T-helper 1 cell (primary cell): ENCODE results near the gene TRDMT1.

Experiments used
- DNase-seq, 5 donors: peaks; one replicate each; pipeline ENCODE4 v3.0.0-alpha.2; 2012 to 2020

The TRDMT1 gene

DNA sequence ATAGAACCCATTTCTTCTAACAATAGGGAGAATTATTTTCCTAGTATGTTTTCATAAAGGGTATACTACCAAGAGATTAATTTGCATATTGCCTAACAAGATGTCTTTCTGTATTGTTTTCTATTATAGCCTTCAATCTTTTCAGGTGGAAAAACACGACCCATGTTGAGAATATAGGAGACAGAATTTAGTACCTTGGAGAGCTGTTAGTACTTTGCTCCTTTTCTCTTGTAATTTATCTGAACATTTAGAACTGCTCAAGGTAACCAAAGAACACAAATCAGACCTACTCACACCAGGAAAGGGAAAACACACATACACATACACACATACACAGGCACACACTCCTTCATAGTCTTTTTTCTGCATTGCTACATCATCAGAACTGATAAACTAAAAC, 7.8 kb upstream of the TRDMT1 start:
- DNase-seq, result no peak

DNA sequence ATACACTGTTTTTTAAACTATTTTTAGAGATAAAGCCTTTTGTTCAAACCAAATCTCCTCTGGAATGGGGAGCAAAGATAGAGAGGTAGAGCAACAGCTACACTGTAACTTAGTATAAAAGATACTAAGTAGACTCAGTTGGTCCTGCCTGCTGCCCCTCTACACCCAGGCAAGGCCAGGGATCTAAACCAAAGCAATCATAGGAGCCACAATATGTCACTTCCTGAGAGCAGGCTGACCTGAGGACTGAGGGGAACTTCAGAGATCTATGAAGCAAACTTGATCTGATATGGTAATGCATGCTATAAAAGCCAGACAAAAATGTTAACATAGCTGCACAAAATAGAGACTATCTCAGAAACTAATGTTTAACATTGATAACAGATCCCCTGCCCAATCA, 7.0 kb upstream of the TRDMT1 start:
- no peak for DNase-seq

DNA sequence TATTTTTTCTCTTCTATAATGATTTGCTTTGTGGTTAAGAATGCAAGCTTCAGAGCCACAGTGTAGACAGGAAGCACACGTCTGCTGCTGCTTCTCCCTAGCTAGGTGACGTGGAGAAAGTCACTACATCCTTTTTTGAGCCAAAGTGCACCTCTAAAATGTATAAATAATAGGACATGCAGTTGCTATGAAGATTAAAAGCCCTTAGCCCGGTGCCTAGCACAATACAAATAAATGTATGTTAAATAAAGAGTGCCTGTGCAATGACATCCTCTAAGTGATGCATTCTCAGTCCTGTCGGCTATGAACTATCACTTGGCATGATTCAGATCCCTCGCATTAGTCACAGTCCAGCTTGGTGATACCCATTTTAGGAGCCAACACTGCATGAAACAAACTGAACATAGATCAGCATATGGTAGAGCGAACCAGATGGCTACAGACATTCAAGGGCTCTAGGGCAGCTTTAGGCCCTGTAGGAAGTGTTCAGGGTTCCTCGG, 4.8 kb upstream of the TRDMT1 start:
- peak in 4 of 5 donors; percentile 19 to 70 (median 42) for DNase-seq

DNA sequence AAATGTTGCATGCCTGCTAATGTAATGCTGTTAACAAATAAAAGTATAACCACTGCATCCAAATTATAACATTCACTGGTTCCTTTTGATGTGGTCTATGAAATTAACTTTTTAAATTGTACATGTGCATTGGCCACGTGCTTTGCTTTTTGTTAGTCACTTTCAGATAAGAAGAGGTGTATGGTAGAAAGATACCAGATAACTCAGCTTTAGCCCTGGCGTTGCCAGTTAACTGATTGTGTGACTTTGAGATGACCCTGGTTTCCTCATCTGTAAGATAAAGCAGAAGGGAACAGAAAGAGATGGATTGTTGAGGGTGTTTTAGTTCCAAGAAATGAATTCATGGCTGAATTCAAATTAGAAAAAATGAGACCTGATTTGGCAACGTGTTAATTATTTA, 1.9 kb upstream of the TRDMT1 start:
- DNase-seq, result no peak

DNA sequence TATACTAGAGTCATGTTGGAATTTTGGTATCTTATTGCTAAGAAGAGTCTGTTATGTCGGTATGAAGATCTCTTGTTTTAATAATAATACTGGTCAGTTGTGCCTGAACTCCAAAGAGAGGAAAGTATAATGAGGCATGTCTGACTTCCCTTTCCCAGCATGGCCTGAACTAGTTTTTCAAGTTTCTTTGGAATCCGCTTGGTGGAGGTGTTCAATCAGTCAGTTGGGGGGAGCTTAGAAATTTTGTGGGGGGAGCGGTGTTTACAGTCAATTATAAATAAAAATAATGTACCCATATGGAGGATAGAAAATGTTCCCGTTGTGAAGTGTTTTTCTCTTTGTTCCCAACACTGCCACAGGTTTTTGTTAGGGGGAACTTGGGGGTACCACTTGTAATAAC, 1.5 kb upstream of the TRDMT1 start:
- no peak for DNase-seq

DNA sequence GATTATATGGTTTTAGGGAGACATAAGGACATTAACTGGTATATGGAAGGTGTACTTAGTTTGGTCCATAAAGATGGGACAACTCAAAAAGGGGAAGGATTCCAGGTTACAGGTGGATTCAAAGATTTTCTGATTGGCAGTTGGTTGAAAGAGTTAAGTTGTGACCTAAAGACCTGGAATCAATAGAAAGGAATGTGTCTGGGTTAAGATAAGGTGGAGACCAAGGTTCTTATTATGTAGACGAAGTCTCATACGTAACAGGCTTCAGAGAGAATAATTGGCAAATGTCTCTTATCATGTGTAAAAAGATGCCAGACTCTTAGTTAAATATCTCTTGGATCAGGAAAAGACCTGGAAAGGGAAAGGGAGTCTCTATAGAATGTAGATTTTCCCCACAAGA, 1.0 kb upstream of the TRDMT1 start:
- DNase-seq, result no peak

DNA sequence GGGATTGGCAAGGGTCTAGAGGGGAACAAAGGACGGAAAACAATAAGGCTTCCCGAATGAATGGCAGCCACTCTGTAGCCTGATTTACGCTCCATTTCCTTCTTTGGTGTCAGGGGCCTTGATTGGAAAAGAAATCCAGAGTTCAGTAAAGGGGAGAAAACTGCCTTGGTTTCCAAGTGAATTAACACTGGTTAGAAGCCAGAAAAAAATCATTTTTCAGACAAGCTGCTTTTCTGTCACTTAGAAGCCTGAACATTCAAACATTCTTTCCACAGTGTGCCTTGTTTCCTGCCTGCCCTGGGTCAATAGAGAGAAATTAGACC, 283 bp upstream of the TRDMT1 start:
- DNase-seq, result no peak

DNA sequence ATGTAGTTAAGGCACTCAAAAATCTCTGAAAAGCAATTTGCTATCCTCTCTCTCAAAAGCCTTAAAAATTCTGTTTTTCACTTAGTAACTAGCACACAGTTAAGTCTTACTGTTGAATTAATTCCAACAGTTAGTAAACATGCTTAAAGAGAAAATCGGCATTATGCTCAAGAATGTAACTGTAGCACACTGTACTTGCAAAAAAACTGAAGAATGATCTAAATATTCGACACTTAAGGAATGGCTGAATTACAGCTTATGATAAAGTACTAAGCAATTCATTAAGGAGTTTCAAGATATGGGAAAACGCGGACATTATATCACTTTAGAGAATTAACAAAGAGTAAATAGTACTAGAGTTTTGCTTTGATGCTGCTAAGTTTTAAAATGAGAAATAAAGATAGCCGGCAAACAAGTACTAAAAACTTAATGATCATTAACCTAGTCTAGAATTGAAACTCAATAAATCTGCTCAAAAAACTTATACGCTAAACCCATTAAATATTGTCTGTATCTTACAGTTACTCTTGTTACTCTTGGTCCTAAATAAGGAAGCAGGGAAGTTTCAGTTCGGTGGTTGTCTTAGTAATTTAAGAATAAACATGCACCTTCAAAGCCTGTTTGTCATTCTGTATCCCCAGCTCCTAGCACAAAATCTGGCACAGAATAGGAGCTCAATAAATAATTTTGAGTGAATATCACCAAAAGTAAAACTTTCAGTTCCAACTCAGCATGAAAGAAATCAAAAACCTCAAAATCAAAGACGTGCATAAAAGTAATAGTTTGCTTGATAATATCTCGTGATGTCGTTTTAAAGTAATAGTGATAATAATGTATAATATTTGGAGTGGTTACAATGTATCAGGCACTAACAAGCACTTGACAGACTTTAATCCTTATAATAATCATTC, 1.2 kb downstream of the TRDMT1 start:
- no peak for DNase-seq

DNA sequence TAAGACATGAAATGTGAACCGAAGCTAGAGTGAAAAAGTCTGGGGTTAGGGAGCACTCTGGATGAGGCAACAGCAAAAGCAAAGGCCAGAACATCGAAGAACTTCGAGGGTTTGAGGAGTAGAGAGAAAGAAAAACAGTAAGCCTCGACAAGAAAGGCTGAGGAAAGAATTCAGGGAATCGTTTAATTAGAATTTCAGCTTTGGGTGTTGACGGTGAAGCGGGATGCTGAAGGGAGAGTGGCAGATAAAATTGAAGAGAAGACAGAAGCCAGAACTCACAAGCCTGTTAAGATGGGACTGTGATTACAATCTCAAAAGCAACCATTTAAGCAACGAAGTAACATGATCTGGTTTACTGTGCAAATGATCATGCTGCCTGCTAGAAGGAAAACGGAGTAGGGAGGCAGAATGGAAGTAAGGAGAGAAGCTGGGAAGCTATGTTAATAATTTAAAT, 2.1 kb downstream of the TRDMT1 start:
- no peak for DNase-seq

DNA sequence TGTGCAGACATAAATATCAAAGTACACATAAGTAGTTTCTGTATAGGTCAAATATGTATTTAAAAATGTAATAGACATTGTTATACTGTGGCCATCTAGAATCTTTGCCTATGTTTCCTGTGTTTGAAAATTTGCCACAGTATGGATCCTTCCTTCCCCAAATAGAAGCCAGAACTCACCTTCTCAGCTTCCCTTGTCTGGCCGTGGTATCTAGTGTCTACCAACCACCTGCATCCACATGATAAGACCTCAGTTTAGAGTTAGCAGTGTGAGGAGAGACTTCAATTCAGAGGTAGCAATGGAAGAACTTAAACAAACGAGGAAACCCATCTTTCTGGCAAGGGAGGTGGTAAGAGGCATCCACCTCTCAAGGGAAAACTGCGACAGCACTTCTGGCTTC, 4.9 kb downstream of the TRDMT1 start:
- no peak for DNase-seq

DNA sequence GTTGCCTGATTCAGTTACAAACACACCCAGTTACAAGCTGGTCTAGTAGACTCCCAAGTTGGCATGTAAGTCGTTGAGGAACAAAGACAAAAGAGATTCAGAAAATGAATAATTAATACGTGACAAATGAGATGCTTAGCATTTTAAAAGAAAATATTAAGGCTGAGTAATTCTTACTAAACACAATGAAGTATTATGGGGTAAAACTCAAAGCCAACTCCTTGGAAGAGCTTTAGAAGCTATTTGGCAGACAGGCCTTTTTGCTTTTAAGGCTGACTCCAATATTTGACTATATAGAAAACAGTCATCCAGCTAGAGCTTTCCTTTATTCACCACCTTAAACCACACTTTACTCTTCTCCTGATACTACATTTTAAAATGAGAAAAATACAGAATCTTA, 5.4 kb downstream of the TRDMT1 start:
- no peak for DNase-seq

DNA sequence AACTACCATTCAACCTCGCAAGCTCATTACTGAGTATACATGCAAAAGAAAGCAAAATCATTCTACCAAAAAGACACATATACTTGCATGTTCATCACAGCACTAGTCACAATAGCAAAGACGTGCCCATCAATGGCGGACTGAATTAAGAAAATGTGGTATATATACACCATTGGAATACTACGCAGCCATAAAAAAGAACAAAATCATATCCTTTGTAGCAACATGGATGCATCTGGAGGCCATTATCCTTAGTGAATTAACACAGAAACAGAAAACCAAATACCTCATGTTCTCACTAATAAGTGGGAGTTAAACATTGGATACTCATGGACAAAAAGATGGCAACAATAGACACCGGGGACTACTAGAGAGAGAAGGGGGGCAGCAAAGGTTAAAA, 6.4 kb downstream of the TRDMT1 start:
- DNase-seq, result no peak

DNA sequence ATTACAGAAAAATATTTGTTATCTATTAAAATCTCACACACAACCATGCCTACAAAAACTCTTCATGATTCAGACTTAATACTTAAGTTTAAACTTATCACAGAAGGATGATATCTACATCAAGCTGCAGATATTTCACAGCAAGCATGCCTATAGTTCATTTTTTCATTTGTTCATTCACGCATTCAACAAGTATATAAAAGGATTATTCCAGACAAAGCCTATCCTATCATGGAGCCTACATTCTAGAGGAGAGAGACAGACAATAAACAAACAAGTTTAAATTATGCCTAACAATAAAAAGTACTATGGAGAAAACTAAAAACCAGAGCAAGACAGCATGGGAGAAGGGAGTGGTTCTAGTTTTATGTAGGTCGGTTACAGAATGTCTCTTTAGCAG, 10.9 kb downstream of the TRDMT1 start:
- DNase-seq, result no peak

DNA sequence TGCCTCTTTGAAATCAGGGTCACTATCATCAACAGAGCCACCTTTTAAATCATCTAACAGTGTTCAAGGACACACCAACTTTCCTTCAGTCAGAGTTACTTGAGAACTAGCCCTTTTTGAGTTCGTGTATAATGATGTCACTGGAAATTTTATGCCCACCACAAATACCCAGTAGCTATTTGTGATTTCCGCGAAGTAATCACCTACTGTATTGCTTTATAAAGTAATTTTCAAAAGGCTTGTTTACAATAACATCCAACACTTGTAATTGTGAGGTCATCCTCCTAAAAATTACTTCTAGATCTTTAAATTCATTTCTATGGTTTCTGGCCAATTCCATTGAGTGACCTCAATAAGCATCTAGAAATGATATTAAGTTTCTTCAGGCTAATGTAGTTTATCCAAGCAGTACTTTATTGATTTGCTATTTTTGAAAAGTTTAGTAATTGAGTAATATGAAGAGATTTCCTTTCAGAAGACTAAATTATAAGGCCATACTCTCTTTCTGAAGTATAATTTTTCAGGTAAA, 12.8 kb downstream of the TRDMT1 start:
- no peak for DNase-seq

DNA sequence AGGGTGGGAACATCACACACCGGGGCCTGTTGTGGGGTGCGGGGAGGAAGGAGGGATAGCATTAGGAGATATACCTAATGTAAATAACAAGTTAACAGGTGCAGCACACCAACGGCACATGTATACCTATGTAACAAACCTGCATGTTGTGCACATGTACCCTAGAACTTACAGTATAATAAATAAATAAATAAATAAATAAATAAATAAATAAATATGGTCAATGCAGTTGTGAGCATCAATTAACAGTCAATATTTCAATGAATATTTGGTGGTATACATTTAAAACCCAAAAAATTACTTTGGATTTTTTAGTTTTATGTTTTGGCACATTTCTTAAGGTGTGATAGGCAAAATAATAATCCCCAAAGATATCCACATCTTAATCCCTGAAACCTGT, 15.6 kb downstream of the TRDMT1 start:
- DNase-seq, result no peak

DNA sequence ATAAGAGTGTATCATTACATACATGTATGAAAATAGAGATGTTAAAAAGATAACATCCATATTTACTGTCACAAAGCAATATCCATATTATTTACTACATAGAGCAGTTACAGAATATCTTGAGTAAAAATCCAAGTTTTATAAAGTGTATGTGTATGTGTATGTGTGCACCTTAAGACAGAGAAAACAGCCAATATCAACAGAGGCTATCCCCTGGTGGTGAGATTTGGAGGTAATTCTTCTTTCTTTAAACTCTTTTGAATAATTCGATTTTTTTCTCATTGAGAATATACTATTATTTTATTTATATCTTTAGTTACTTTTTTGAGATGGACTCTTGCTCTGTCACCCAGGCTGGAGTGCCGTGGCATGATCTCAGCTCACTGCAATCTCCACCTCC, 18.4 kb downstream of the TRDMT1 start:
- DNase-seq, result no peak

DNA sequence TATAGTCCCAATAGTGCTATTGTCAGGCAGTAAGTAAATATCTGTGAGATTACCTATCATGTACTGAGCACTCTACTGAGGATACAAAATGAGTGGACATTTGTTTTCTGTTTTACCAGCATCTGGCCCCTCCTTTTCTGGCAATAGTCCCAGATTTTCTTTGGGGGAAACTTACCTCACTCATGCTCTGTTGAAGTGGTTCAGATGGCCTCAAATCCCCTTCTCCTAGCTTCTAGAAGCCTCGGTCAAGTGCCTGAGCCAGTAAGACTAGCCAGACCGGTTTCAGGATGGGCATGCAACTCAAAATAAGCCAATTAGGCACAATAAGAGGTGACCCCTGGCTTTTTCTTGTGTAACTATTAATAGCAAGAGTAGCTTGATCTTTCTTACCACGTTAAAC, 19.7 kb downstream of the TRDMT1 start:
- no peak for DNase-seq

DNA sequence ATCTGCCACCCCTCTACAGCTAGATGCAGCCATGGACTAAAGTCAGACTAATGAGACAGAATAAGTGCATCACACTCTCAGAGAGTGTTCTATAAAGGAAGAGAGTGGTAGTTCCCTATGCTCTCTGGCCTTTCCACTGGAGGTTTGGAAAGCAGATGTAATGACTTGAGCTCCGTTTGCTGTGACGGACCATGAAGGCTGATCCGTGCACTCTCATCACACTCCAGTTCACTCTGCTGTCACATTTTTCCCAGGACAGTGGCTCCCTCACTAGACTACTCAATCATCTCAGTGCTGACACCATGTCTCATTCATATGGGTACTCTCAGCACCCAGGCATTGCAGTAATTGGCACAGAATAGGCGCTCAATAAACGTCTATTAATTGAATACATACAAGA, 20.4 kb downstream of the TRDMT1 start:
- no peak for DNase-seq

DNA sequence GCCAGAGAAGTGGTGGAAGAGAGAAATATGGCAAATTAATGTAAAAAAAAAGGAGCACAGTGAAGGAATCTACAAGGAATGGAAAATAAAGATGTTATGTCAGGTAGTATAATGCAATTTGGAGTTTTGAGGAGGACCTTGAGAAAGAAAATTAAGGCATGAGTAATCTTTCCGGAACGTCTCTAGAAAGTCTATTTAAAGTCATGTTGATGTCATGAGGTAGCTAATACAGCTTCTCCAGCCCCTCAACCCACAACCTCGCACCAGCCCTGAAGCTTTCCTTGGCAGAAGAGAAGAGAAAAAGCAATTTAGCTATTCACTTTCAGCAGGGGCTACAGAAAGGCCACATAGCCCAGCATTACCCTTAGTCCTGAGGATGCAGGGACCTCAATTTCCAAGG, 22.5 kb downstream of the TRDMT1 start:
- no peak for DNase-seq

DNA sequence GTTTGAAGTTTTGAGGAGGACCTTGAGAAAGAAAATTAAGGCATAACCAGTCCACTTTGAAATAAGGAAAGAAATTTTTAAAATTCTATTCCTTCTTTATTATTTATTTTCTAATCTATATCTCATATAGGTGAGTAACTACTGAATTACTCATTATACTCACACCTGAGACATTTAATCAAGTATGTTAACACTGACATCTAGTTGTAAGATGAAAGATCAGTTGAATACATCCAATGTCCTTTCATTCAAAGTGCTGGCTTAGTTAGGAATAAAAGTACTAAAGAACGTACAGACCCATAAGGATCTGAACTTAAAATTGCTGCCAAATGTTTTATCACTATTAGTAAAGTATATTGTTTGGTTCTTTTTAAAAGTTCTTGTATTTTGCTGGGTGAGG, 23.5 kb downstream of the TRDMT1 start:
- no peak for DNase-seq

DNA sequence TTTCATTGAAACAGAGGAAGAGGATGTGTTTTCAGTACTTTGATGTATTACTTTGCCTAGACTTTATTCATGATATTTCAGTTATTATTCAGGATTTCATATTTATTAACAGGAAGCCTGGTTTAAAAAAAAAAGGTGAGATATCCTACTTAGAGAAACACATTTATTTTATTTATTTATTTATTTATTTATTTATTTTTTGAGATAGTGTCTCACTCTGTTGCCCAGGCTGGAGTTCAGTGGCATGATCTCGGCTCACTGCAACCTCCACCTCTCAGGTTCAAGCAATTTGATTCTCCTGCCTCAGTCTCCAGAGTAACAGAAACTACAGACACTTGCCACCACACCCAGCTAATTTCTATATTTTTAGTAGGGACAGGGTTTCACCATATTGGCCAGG, 24.5 kb downstream of the TRDMT1 start:
- DNase-seq, result no peak

DNA sequence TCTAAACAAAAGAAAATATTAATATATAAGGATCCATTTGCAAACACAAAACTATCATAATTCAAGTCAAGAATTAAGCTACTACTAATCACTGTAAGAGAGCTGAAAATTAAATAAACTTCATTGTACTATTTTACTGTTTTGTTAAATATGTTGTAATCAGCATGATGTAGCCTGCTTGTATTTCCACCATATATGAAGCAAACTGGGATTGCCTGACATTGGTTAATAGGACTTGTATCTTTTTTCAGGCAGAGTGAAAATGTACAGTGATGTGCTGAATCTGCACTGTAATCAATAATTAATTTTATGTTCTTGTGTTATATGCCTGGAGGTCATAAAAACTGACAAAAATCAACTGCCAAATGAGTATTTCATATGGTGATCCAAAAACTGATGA, 25.4 kb downstream of the TRDMT1 start:
- DNase-seq, result no peak

DNA sequence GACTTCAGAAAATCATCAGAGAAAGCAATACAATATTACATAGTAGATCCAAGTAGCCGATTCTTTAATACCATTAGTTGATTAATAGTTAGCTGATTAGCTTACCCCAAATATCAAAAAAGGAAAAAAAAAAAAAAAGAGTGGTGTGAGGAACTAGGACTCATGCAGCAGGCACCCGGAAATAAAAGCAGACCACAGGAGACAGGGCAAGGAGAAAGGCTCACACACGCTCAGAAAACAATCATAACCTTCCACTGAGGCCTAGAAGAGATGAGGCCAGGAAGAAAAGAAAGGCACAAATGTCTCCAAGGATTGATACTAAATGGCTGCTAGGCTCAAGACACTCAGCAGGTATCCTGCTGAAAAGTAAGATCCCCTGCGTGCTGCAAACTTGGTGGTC, 25.9 kb downstream of the TRDMT1 start:
- no peak for DNase-seq

DNA sequence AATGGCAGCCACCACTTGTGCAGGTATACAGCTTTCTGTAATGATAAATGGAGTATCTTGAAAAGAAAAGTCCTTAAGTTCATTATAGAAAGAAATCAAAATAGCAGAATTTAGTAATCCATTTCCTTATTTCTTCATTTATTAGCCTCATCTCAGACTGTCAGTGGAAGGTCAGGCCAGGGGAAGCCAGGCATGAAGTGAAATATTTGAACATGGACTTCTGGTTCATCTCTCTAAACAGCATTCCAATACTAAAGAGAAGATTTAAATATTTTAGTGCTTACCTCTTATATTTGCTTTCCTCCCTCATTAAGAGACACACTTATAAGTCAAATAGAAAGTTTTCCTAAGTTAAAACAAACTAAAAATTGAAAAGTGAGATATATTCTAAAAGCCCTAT, 26.8 kb downstream of the TRDMT1 start:
- DNase-seq, result no peak

DNA sequence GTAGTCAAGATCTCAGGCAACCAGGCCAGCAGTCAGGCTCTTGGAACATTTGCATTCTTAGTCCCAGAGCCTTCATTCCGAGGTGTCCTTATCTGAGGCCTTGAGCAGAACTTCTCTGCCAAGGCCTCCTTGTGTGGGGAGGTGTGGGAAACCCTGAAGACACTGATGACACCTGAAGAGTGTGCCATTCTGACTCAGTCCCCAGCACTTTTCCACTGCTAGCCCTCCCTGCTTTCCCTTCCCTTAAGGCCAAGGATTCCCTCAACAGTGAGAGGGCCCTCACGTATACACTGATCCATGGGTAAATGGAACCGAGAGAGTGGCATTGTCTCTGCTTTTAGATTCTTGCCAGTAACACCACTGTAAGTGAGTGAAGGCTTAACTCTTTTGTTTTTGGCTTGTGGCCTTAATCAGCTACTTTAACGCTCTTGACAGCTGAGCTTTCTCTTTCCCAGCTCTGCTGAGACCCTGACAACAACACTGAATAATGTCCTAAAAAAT, 30.3 kb downstream of the TRDMT1 start:
- DNase-seq, result no peak
